Activated CD4-positive, alpha-beta T cell treated with anti-CD3 and anti-CD28 coated beads, Interleukin-2, amount 10 ng/mL, durations not matched to agents 7 days and 5 days (primary cell): ENCODE results near the gene FLYWCH1. TPM values are rescaled to one million over a fixed set of nuclear protein-coding genes. Genes with fewer than 3 reads are reported as not detected.

Experiments
- CTCF ChIA-PET: fragments of 350-600 bp; sonication (Branson Sonifier 250); formaldehyde crosslinking; loops from one replicate; lab custom pipeline; 2021; ENCODE audit warnings: antibody characterized with exemption; lab: Charles Lee
- POLR2A ChIA-PET: fragments of 350-600 bp; sonication (Branson Sonifier 250); formaldehyde crosslinking; loops from one replicate; lab custom pipeline; 2021; ENCODE audit warnings: antibody characterized with exemption; lab: Charles Lee
- DNase-seq: peaks from one replicate; pipeline ENCODE4 v3.0.0-alpha.2; 2020
- H3K27ac Mint-ChIP-seq: one replicate; pipeline ENCODE4 v1.8.0; 2021; ENCODE audit warnings: mild to moderate bottlenecking, moderate library complexity, mixed read lengths
- H3K27me3 Mint-ChIP-seq: one replicate; pipeline ENCODE4 v1.8.0; 2021; ENCODE audit warnings: mixed read lengths
- H3K36me3 Mint-ChIP-seq: one replicate; pipeline ENCODE4 v1.8.0; 2021; ENCODE audit warnings: low read depth, mixed read lengths
- H3K4me1 Mint-ChIP-seq: one replicate; pipeline ENCODE4 v1.8.0; 2021; ENCODE audit warnings: mixed read lengths
- H3K4me3 Mint-ChIP-seq: one replicate; pipeline ENCODE4 v1.8.0; 2021; ENCODE audit warnings: mild to moderate bottlenecking, moderate library complexity, mixed read lengths
- H3K9me3 Mint-ChIP-seq: one replicate; pipeline ENCODE4 v1.8.0; 2021; ENCODE audit warnings: mixed read lengths
- total RNA-seq, 2 experiments: library from RNA; stranded (reverse); gene quantifications; one replicate each; pipeline ENCODE4 v1.2.3, GENCODE V29; 2021

Gene FLYWCH1
- total RNA-seq, 2 experiments from 2014 or later = 46.8 to 52.7 TPM

DNA sequence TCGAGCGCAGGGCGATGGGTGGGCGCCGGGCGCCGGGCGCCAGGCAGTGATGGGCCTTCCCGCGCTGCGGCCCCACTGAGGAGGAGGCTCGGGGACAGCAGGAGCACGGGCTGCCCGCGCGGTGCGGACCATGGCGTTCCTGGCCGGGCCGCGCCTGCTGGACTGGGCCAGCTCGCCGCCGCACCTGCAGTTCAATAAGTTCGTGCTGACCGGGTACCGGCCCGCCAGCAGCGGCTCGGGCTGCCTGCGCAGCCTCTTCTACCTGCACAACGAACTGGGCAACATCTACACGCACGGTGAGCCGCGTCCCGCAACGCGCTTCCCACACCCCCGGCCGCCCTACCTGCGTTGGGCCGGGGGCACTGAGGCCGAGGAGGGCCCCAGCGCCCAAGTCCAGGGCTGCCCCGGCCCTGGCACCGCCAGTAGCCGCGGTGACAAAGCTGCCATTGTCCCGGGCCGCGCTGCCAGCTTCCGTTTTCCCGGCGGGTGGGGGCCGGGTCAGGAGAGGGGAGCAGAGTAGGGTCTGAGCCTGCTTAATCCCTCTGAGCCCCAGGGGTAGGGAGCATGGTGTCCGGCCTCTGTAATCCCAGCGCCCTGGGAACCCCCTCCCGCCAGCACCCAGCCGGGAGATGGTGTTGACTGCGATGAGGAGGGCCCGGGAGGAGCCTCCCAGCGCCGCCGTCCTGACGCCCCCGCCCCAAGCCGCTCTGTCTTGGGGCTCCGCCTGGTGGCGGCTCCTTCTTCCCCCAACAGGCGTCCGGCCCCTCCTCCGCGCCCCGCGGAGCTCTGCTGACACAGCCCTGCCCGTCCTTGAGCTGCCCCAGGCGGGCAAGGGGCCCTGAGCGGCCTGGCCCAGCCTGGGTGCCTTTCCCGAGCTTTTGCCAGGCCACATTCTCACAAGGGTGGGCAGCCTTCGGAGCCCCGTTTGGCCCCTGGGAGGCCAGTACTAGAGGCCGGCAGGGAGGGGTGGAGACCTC, 58.1 kb downstream of the FLYWCH1 start:
- peaks cover 37% of the 10 kb centered on the region for H3K4me1 Mint-ChIP-seq
- DNase-seq = peak; percentile 84
- H3K4me3 Mint-ChIP-seq = peak overlapping the region; percentile 76
- no peaks in the 10 kb centered on the region for H3K9me3 Mint-ChIP-seq
- H3K27me3 Mint-ChIP-seq = peaks cover 12% of the 10 kb centered on the region
- H3K27ac Mint-ChIP-seq = peak overlapping the region; percentile 73
- H3K36me3 Mint-ChIP-seq = peaks cover 16% of the 10 kb centered on the region
- ChIA-PET POLR2A (interaction anchor here (0.6 to 1.2 kb wide), 2 partner anchors 10 to 228 kb away, joined by 3 to 5 read pairs; partner anchors contain the start of gene PKMYT1), CTCF (interaction anchor here (0.6 to 1.9 kb wide), 11 partner anchors 8 to 161 kb away, joined by 3 to 19 read pairs (median 3); partner anchors contain the start of genes PKMYT1 and TNFRSF12A)

DNA sequence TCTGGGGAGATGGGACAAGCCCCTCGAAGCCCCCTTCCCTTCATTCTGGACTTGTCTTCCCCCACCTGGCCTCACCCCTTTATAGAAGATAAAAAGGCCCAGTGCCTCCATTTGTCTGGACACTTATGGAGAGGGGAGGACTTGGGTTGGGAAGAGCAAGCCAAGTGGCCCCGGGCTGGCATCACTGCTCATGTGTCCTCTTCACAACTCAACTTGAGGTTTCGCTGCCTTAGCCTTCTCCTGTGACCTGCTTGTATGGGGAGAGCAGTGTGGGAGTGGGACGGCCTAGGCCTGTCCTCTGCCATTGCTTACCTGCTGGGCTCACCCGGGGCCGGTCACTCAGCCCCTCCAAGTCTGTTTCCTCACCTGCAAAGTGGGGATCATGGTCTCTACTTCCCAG, 58.8 kb downstream of the FLYWCH1 start:
- Mint-ChIP-seq H3K27ac (peak overlapping the region; percentile 50), H3K9me3 (no peaks in the 10 kb centered on the region), H3K4me1 (peaks cover 32% of the 10 kb centered on the region), H3K27me3 (peaks cover 8% of the 10 kb centered on the region), H3K4me3 (peak overlapping the region; percentile 76), H3K36me3 (peaks cover 16% of the 10 kb centered on the region)
- ChIA-PET CTCF (interaction anchor here (0.6 to 1.9 kb wide), 7 partner anchors 8 to 88 kb away, joined by 3 to 19 read pairs (median 3); partner anchors contain the start of gene PKMYT1), POLR2A (interaction anchor here (1.2 kb wide), 1 partner anchor 10 kb away, joined by 5 read pairs; the partner anchor contains the start of gene PKMYT1)
- no peak for DNase-seq

DNA sequence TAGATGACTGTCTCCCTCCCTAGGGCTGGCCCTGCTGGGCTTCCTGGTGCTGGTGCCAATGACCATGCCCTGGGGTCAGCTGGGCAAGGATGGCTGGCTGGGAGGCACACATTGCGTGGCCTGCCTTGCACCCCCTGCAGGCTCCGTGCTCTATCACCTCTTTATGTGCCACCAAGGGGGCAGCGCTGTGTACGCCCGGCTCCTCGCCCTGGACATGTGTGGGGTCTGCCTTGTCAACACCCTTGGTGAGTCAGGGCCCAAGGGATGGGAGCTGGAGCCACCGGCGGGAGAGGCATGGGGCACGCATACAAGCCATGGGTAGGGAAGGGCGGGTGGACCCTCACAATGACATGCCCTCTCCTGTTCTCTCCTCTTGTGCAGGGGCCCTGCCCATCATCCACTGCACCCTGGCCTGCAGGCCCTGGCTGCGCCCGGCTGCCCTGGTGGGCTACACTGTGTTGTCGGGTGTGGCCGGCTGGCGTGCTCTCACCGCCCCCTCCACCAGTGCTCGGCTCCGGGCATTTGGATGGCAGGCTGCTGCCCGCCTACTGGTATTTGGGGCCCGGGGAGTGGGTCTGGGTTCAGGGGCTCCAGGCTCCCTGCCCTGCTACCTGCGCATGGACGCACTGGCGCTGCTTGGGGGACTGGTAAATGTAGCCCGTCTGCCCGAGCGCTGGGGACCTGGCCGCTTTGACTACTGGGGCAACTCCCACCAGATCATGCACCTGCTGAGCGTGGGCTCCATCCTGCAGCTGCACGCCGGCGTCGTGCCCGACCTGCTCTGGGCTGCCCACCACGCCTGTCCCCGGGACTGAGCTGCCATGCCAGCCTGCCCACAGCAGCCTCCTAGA, 59.6 kb downstream of the FLYWCH1 start:
- Mint-ChIP-seq H3K27me3 (peaks cover 8% of the 10 kb centered on the region), H3K9me3 (no peaks in the 10 kb centered on the region), H3K36me3 (peaks cover 16% of the 10 kb centered on the region), H3K4me3 (peak overlapping the region; percentile 76), H3K27ac (peak overlapping the region; percentile 50), H3K4me1 (peaks cover 28% of the 10 kb centered on the region)
- ChIA-PET CTCF (no interaction called here), POLR2A (no interaction called here)
- no peak for DNase-seq

DNA sequence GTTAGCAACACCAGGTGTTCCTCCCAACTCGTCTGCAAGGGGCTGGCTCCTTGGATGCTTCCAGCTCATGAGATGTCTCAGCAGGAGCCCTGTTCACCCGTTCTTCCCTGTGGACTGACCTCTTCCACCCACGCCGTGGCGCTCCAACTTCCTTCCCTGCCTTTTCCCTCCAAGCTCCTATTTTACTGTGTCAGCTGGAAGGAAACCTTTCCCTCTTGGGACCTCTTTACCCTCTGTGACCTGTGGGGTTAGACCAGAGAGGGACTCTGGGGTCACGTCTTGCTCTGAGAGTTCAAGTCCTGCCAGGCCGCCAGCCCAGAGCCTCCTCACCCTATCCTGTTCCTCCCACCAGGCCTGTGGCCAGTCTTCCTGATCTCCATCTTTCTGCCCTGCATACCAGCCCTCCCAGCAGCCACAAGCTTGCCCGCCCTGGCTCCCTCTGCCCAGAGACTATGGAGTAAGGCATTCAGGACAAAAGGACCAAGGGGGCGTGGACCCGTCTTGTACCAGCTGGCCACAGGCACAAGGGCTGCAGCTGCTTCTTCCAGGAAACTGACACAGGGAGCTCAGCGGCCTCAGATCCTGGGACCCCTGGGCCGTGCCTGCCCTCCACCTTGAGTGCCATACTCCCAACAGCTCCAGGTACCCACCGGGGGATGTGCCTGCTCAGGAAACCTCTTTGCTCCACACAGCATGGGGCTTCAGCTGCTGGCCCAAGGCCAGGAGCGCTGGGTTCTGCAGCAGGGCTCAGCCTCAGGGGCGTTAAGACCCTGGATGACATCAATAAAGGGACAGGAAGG, 60.5 kb downstream of the FLYWCH1 start:
- Mint-ChIP-seq H3K4me1 (peaks cover 32% of the 10 kb centered on the region), H3K36me3 (peaks cover 16% of the 10 kb centered on the region), H3K27me3 (peaks cover 8% of the 10 kb centered on the region), H3K27ac (peak overlapping the region; percentile 19), H3K9me3 (no peaks in the 10 kb centered on the region), H3K4me3 (peak overlapping the region; percentile 22)
- POLR2A ChIA-PET = no interaction called here
- no peak for DNase-seq
- CTCF ChIA-PET = interaction anchor here (0.7 kb wide), 1 partner anchor 10 kb away, joined by 3 read pairs; no protein-coding TSS in a partner anchor

DNA sequence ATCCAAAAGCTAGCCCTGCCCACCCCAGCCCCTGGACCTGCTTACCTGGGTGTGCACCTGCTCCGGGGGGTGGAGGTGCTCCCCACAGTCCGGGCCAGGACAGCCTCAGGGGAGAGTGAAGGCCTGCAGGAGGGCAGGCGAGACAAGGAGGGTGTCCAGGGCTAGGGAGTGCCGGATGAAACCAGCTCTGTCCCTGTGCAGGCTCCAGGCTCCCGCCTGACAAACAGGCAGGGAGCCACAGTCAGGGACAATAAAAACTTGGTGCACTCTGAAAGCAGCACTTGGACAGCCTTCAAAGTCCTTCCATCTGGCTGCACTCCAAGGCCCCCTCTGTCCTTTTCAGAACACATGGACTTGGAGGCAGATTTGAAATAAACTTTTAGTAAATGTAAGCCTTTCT, 61.4 kb downstream of the FLYWCH1 start:
- H3K36me3 Mint-ChIP-seq = peaks cover 19% of the 10 kb centered on the region
- ChIA-PET POLR2A (no interaction called here), CTCF (interaction anchor here (0.7 to 1.3 kb wide), 2 partner anchors 10 to 11 kb away, joined by 3 read pairs; no protein-coding TSS in a partner anchor)
- no peak overlapping the region for H3K4me3 Mint-ChIP-seq
- peaks cover 5% of the 10 kb centered on the region for H3K27me3 Mint-ChIP-seq
- DNase-seq = no peak
- H3K27ac Mint-ChIP-seq = no peak overlapping the region
- no peaks in the 10 kb centered on the region for H3K9me3 Mint-ChIP-seq
- H3K4me1 Mint-ChIP-seq = peaks cover 38% of the 10 kb centered on the region

DNA sequence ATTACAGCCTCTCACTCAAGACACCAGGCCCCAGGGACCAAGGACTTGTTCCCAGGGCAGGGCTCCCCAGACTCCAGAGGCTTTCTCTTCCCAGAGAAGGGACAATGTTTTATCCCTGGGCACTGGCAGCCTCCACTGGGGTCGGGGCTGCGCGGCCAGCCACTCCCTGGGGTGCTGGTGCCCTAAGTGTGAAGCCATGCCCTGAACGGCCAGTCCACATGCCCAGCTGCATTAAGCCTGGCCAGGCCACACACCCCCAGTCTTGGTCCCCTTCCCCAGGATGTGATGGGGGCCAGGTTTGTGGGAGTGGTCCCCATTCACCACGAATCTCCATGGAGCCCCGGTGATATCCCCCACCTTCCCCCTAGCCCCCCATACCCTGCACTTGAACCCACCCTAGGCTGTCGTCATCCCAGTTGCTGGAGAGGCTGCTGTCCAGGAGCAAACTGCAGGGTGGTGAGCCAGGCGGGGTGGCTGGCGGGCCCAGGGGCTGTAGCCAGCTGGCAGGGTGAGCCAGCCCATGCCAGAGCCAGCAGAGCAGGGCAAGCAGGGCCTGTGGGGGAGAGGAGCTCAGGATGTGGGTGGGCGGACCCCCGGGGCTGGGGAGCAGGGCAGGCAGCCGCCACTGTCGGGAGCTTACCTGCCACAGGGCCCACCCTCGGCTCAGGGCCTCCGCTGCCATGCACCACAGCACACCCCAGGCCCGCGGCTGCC, 62.0 kb downstream of the FLYWCH1 start:
- peaks cover 21% of the 10 kb centered on the region for H3K36me3 Mint-ChIP-seq
- POLR2A ChIA-PET = no interaction called here
- DNase-seq = no peak
- H3K9me3 Mint-ChIP-seq = no peaks in the 10 kb centered on the region
- no peaks in the 10 kb centered on the region for H3K27me3 Mint-ChIP-seq
- H3K4me3 Mint-ChIP-seq = no peak overlapping the region
- CTCF ChIA-PET = interaction anchor here (1.3 kb wide), 2 partner anchors 9 to 46 kb away, joined by 3 read pairs; no protein-coding TSS in a partner anchor
- peaks cover 35% of the 10 kb centered on the region for H3K4me1 Mint-ChIP-seq
- H3K27ac Mint-ChIP-seq = no peak overlapping the region

DNA sequence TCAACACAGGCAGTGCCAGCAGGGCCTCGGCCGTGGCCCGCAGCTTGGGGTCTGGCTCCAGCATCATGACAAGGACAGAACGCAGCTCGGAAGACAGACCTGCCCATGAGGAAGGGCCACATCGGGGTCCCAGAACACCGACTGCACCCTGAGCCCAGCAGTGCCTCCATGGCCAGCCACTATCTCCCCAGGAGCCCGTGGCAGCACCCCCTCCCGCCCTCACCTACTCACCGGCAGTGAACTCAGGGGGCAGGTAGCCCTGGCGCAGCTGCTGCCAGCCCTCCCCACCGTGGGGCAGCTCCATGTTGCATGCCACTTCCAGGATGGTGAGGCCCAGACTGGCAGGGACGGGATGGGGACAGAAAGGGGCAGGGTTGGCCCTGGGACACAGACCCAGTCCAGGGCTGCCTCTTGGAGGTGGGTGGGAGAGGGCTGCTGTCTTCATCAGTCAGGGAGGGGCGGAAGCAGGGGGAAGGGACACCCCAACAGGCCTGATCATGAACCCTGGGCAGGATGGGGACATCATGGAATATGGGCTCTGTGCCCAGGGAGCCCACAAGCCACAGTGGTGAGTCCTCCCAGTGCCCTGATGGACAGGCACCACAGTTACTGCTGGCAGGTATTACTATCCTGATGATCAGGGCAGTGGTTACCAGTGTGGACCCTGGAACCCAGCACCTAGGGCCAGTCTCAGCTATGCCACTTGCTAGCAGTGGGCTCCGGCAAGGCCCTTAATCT, 62.8 kb downstream of the FLYWCH1 start:
- H3K27me3 Mint-ChIP-seq = no peaks in the 10 kb centered on the region
- ChIA-PET POLR2A (no interaction called here), CTCF (interaction anchor here (1.1 to 1.5 kb wide), 5 partner anchors 8 to 54 kb away, joined by 3 to 4 read pairs (median 3); a partner anchor contains a TSS)
- no peak overlapping the region for H3K4me3 Mint-ChIP-seq
- no peaks in the 10 kb centered on the region for H3K9me3 Mint-ChIP-seq
- H3K4me1 Mint-ChIP-seq = peaks cover 38% of the 10 kb centered on the region
- H3K27ac Mint-ChIP-seq = no peak overlapping the region
- H3K36me3 Mint-ChIP-seq = peaks cover 21% of the 10 kb centered on the region
- no peak for DNase-seq

DNA sequence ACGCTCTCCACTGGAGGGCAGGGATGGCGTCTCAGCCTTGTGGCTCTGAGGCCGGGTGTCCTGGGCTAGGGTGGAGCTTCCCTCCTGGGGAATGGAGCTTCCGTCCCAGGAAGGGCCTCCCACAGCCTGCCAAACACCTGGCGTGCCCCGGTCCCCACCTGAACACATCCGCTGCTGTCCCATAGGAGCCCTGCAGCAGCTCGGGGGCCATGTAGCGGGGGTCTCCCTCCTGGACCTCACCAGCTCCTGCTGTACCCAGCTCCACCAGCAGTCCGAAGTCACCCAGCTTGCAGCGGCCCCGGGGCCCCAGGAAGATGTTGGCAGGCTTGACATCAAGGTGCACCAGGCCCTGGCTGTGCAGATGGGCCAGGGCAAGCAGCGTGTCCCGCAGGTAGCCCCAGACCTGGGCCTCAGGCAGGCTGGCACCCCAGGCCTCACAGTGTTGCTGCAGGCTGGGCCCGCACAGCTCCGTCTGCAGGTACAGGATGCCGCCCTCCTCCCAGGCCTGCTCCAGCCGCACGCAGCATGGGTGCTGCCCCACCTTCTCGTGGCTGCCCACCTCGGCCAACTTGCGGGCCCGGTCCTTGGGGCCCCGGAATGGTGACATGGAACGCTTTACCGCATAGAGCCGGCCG, 63.5 kb downstream of the FLYWCH1 start:
- Mint-ChIP-seq H3K4me1 (peaks cover 36% of the 10 kb centered on the region), H3K27ac (no peak overlapping the region), H3K27me3 (no peaks in the 10 kb centered on the region), H3K4me3 (no peak overlapping the region), H3K36me3 (peaks cover 21% of the 10 kb centered on the region), H3K9me3 (no peaks in the 10 kb centered on the region)
- POLR2A ChIA-PET = no interaction called here
- CTCF ChIA-PET = interaction anchor here (1.0 to 1.5 kb wide), 5 partner anchors 12 to 154 kb away, joined by 3 to 4 read pairs (median 3); a partner anchor contains a TSS
- no peak for DNase-seq

DNA sequence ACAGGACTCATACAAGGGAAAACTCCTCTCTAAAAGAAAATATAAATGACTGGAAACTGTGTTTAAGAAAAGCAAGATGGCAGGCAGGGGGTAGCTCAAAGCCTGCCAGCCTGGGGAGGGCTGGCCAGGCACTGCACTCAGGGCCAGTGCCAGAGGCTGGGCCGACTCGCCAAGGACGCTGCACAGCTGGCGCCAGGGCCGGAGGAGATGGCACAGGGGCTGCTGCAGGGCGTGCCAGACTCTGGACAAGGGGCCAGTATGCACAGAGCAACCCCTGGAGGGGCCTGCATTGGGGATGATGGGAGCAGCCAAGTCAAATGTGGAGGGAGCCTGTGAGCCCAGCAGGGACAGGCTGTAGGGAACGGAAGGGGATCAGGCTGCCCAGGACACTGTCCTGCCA, 64.5 kb downstream of the FLYWCH1 start:
- ChIA-PET POLR2A (no interaction called here), CTCF (interaction anchor here (0.6 to 1.5 kb wide), 4 partner anchors 12 to 656 kb away, joined by 3 to 4 read pairs (median 3); a partner anchor contains a TSS)
- Mint-ChIP-seq H3K4me1 (peaks cover 33% of the 10 kb centered on the region), H3K36me3 (peaks cover 17% of the 10 kb centered on the region), H3K4me3 (no peak overlapping the region), H3K27ac (no peak overlapping the region), H3K9me3 (no peaks in the 10 kb centered on the region), H3K27me3 (no peaks in the 10 kb centered on the region)
- no peak for DNase-seq

DNA sequence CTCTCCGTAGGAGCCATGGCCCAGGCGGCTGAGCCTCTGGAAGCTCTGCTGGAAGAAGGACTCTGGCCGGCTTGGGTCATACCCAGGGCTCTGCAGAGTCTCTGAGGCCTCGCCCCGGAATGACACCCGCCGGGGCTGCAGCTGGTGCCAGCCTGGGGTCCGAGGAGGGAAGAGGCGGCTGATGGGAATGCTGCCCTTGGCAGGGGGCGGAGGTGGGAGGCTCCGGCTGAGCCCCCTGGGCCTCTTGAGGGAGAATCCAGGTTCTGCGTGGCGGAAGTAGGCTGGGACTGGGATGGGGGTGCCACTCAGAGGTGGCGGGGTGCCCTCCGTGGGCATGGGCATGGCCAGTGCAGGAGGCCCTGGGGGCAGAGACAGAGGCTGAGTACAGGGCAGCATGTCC, 64.9 kb downstream of the FLYWCH1 start:
- Mint-ChIP-seq H3K9me3 (no peaks in the 10 kb centered on the region), H3K36me3 (peaks cover 17% of the 10 kb centered on the region), H3K27ac (no peak overlapping the region), H3K27me3 (no peaks in the 10 kb centered on the region), H3K4me3 (no peak overlapping the region), H3K4me1 (peaks cover 37% of the 10 kb centered on the region)
- DNase-seq = no peak
- CTCF ChIA-PET = interaction anchor here (0.6 to 1.4 kb wide), 4 partner anchors 62 to 656 kb away, joined by 3 read pairs; no protein-coding TSS in a partner anchor
- POLR2A ChIA-PET = no interaction called here
